Transverse colon (tissue), 3 donors: Measurements from ENCODE around the gene NFKBIE.

Experiments used
- POLR2A ChIP-seq: fragments of 450-650 bp; IDR thresholded peaks from one replicate; pipeline ENCODE4 v1.6.1; 2016; ENCODE audit warnings: antibody characterized with exemption, mild to moderate bottlenecking, moderate library complexity
- TF ChIP-seq, protein P1 (sequence below), 5 experiments: fragments of 200-600 bp in 3 of 5; fragments of 450-650 bp in 2 of 5; sonication (generic) in 3 of 5; IDR thresholded peaks; 1 replicate in 2 of 5; 2 replicates in 3 of 5; pipeline ENCODE4 v1.5.1; 2016 to 2017; ENCODE audit warnings: antibody characterized with exemption in 5 of 5, inconsistent platforms in 3 of 5, mild to moderate bottlenecking in 2 of 5, moderate library complexity in 1 of 5

- TF ChIP-seq, protein P1, sequence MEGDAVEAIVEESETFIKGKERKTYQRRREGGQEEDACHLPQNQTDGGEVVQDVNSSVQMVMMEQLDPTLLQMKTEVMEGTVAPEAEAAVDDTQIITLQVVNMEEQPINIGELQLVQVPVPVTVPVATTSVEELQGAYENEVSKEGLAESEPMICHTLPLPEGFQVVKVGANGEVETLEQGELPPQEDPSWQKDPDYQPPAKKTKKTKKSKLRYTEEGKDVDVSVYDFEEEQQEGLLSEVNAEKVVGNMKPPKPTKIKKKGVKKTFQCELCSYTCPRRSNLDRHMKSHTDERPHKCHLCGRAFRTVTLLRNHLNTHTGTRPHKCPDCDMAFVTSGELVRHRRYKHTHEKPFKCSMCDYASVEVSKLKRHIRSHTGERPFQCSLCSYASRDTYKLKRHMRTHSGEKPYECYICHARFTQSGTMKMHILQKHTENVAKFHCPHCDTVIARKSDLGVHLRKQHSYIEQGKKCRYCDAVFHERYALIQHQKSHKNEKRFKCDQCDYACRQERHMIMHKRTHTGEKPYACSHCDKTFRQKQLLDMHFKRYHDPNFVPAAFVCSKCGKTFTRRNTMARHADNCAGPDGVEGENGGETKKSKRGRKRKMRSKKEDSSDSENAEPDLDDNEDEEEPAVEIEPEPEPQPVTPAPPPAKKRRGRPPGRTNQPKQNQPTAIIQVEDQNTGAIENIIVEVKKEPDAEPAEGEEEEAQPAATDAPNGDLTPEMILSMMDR (IDR thresholded peaks at IDR 0.05) = no peak
- TF ChIP-seq POLR2A = no peak
These were observed 18.8 kb upstream of the NFKBIE start for GRCh38 chr6:44284121-44284520.
